ENCODE data around the gene CAV1. TPM values are rescaled to one million over a fixed set of nuclear protein-coding genes. Genes with fewer than 3 reads are reported as not detected.

CAV1 gene
- total and polyA plus RNA-seq, 2 experiments from 2014 or later: 16.0 to 21.1 TPM

GRCh38 chr7:116509982-116510579 lies 14.8 kb upstream of the CAV1 start:
- H3K36me3 Mint-ChIP-seq (ENCODE audit: low read depth): no peaks in the 10 kb centered on the region
- Histone ChIP-seq H3K4me1 (ENCODE audit: insufficient read depth) (peaks cover 3% of the 10 kb centered on the region), H3K27me3 (ENCODE audit: insufficient read depth) (no peaks in the 10 kb centered on the region), H3F3A (replicated peaks; ENCODE audit: low read depth) (no peaks in the 10 kb centered on the region), H3K4me2 (no peak overlapping the region), H3K79me2 (replicated peaks; ENCODE audit: insufficient read depth) (no peaks in the 10 kb centered on the region), H3K9me2 (ENCODE audit: insufficient read depth) (no peaks in the 10 kb centered on the region), H2AFZ (no peak overlapping the region), H4K20me1 (replicated peaks; ENCODE audit: insufficient read depth) (no peaks in the 10 kb centered on the region), H3K4me3 (no peak overlapping the region), H3K36me3 (ENCODE audit: insufficient read depth) (no peaks in the 10 kb centered on the region), H3K27ac (ENCODE audit: low read depth) (no peak overlapping the region)
- no peak for ATAC-seq
- H3K9me3 Mint-ChIP-seq: no peaks in the 10 kb centered on the region
- DNase-seq (ENCODE audit: low spot score): no peak
- TF ChIP-seq CTCF (conservative IDR thresholded peaks at IDR 0.05; ENCODE audit: low read depth in 2 of 2): no peak
- TF ChIP-seq REST (IDR thresholded peaks at IDR 0.05; ENCODE audit: unreplicated experiment): no peak
- TF ChIP-seq POLR2AphosphoS5 (IDR thresholded peaks at IDR 0.05; ENCODE audit: low read depth): no peak
- TF ChIP-seq ZNF462 (CRISPR knock-in tag; IDR thresholded peaks at IDR 0.05): no peak
- no peak for TF ChIP-seq ETS1 (IDR thresholded peaks at IDR 0.05)
- no peak for TF ChIP-seq ZNF114 (CRISPR knock-in tag; IDR thresholded peaks at IDR 0.05)
- TF ChIP-seq EZH2phosphoT487 (IDR thresholded peaks at IDR 0.05; ENCODE audit: unreplicated experiment): no peak
- TF ChIP-seq JUNB (IDR thresholded peaks at IDR 0.05; ENCODE audit: unreplicated experiment): no peak
- no peak for TF ChIP-seq CREB1 (CRISPR knock-in tag; IDR thresholded peaks at IDR 0.05; ENCODE audit: low read depth)
- no peak for TF ChIP-seq ZNF331 (CRISPR knock-in tag; IDR thresholded peaks at IDR 0.05; ENCODE audit: low read depth)
- TF ChIP-seq STAT1 (IDR thresholded peaks at IDR 0.05; ENCODE audit: unreplicated experiment): no peak
- no peak for TF ChIP-seq EZH2 (IDR thresholded peaks at IDR 0.05; ENCODE audit: low read depth, unreplicated experiment)
- TF ChIP-seq NANOG (IDR thresholded peaks at IDR 0.05; ENCODE audit: borderline replicate concordance): no peak
- H3K27ac Mint-ChIP-seq: no peak overlapping the region
- peaks cover 2% of the 10 kb centered on the region for H3K27me3 Mint-ChIP-seq (ENCODE audit: insufficient read depth, low read depth, poor library complexity)
- H3K4me1 Mint-ChIP-seq: peaks cover 5% of the 10 kb centered on the region; the same call in 2 of the 3 replicates
- no peak overlapping the region for H3K4me3 Mint-ChIP-seq
